Common myeloid progenitor, CD34-positive (primary cell): ENCODE measurements around the gene CHDH.

Source experiments
- CTCF ChIA-PET: fragments of 350-600 bp; sonication (Branson Sonifier 250); formaldehyde crosslinking; loops from one replicate; lab custom pipeline; 2021; ENCODE audit warnings: antibody characterized with exemption; lab: Charles Lee
- POLR2A ChIA-PET: fragments of 350-600 bp; sonication (Branson Sonifier 250); formaldehyde crosslinking; loops from one replicate; lab custom pipeline; 2021; ENCODE audit warnings: antibody characterized with exemption; lab: Charles Lee
- DNase-seq, 3 donors: peaks; one replicate each; pipeline versions ENCODE4 v3.0.0 to v3.0.0-alpha.2; 2013
- H3K27ac ChIP-seq, 2 experiments: 1 replicate in 1 of 2; 2 replicates in 1 of 2; pipeline ENCODE4 v1.7.0; 2013; ENCODE audit warnings: inconsistent platforms in 2 of 2, low read length in 2 of 2, mild to moderate bottlenecking in 2 of 2, low read depth in 1 of 2, moderate library complexity in 1 of 2; ENCODE audit not compliant: severe bottlenecking in 2 of 2, insufficient read depth in 1 of 2, poor library complexity in 1 of 2
- H3K27me3 ChIP-seq, 5 experiments: replicated peaks in 2 of 5; 1 replicate in 3 of 5; 2 replicates in 2 of 5; pipeline versions ENCODE4 v1.6.1 to v1.7.0; 2013; ENCODE audit warnings: low read length in 4 of 5, mild to moderate bottlenecking in 2 of 5, moderate library complexity in 2 of 5, inconsistent platforms in 1 of 5; ENCODE audit not compliant: insufficient read depth in 5 of 5, control insufficient read depth in 4 of 5
- H3K36me3 ChIP-seq, 4 experiments: 1 replicate in 2 of 4; 2 replicates in 2 of 4; pipeline versions ENCODE4 v1.6.1 to v1.7.0; 2013; ENCODE audit warnings: low read length in 3 of 4, control low read depth in 1 of 4, mild to moderate bottlenecking in 1 of 4; ENCODE audit not compliant: control insufficient read depth in 4 of 4, insufficient read depth in 4 of 4
- H3K4me1 ChIP-seq, 4 experiments: 1 replicate in 3 of 4; 2 replicates in 1 of 4; pipeline versions ENCODE4 v1.6.1 to v1.7.1; 2013; ENCODE audit warnings: low read length in 3 of 4, mild to moderate bottlenecking in 3 of 4, control low read depth in 1 of 4, inconsistent platforms in 1 of 4, moderate library complexity in 1 of 4; ENCODE audit not compliant: control insufficient read depth in 4 of 4, insufficient read depth in 4 of 4; ENCODE audit errors: control extremely low read depth in 1 of 4
- H3K4me3 ChIP-seq, 7 experiments: 1 replicate in 4 of 7; 2 replicates in 3 of 7; pipeline versions ENCODE4 v1.5.1 to v1.7.0; 2013; ENCODE audit warnings: mild to moderate bottlenecking in 7 of 7, low read length in 6 of 7, moderate library complexity in 6 of 7, inconsistent platforms in 2 of 7, low read depth in 2 of 7, control low read depth in 1 of 7; ENCODE audit not compliant: insufficient read depth in 4 of 7, control insufficient read depth in 1 of 7; ENCODE audit errors: extremely low read depth in 1 of 7
- H3K9me3 ChIP-seq, 5 experiments: 1 replicate in 4 of 5; 2 replicates in 1 of 5; pipeline versions ENCODE4 v1.6.1 to v1.7.1; 2013; ENCODE audit warnings: low read length in 4 of 5, mild to moderate bottlenecking in 2 of 5, inconsistent platforms in 1 of 5, low read depth in 1 of 5, moderate library complexity in 1 of 5; ENCODE audit not compliant: control insufficient read depth in 4 of 5, insufficient read depth in 2 of 5; ENCODE audit errors: control extremely low read depth in 1 of 5
- WGBS: methylation state at CpG from one replicate; pipeline ENCODE4 v1.1.5; 2013; ENCODE audit not compliant: insufficient coverage; 5-methylcytosine and 5-hydroxymethylcytosine counted together

CHDH gene

DNA sequence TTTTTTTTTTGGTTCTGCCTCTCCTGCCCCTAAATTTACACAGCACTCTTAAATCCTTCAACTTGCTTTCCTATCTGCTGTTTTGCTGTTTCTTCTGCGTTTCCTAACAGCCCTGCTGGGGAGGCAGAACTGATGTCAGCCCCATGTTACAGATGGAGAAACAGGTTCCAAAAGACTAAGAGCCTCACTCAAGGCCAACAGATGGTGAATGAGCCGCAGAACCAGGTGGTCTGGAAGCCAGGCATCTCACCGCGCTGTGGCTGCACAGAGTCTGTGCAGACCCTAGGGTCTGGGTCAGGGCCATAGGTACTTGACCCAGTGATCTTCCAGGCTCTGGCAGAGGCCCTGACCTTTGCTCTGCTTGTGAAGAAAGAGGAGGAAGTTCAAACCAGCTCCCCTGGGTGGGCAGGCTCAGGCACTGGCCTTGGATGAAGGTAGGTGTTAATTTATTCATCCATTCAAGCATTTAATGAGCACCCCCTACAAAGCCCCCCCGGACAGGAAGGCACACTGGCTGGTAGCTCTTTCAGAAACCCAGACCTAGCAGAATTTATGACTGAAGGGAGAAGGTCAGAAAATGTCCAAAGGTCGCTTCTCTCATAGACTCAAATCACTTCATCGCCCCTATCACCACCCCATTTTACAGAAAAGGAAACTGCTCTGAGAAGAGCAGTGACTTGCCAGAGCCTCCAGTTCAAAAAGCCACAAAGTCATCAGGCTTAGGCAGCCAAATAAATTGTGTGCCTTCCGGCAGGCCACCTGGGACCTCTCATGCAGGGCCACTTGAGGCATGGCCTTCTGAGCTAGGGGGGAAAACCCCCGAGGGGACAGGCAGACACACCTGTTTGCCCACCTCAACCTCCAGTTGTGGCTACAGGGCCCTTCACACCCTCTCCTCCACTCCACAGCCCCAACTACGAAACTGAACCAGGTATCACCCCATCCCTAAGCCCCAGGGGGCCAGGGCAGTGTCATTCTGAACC, 2.7 kb downstream of the CHDH start:
- 87% methylated on average over 6 of the region's 10 CpGs for WGBS
- H3K27me3 ChIP-seq, result peaks cover 0 to 65% (median 30%) of the 10 kb centered on the region in 5 experiments
- H3K4me1 ChIP-seq, result peaks cover 0 to 14% (median 12%) of the 10 kb centered on the region in 4 experiments
- ChIA-PET CTCF (no interaction called here), POLR2A (no interaction called here)
- H3K9me3 ChIP-seq, result no peaks in the 10 kb centered on the region
- H3K4me3 ChIP-seq, result no peak overlapping the region
- no peak overlapping the region for H3K27ac ChIP-seq
- H3K36me3 ChIP-seq, result no peaks in the 10 kb centered on the region
- no peak for DNase-seq

DNA sequence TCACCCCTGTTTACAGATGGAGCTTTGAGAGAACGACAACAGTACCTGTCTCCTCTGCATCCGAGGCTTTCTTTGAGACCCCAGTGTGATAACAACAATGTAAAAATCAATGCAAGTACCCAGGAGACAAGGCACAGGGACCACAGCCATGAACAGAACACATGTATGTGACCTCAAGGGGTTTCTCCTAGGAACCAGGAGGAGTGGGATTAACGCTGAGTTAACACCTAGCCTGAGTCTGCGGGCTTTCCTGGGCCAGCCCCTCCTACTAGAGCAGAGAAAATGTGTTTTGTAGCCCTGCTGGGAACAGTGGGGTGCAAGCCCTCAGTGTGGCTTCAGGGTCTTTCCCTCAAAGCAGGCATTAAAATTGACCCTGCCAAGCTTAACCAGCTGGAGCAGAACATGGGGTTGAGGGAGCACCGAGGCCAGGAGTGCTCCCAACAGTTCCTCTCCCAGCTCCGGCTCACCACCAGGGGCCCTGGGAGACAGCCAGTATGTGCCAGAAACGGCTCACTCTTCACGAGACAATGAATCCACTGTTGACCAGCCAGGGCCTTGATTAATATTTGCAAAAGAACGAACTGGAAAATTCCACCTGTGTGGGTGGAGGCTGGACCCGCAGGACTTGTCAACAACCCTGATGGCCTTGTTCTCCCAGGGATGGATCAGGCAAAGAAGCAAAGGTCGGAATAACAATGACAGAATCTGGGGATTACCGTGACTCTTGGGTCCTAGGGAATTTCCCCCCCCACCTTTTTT, 3.6 kb downstream of the CHDH start:
- POLR2A ChIA-PET, result no interaction called here
- no peak for DNase-seq
- no peak overlapping the region for H3K4me3 ChIP-seq
- peaks cover 0 to 14% (median 12%) of the 10 kb centered on the region in 4 experiments for H3K4me1 ChIP-seq
- CTCF ChIA-PET, result no interaction called here
- no peaks in the 10 kb centered on the region for H3K36me3 ChIP-seq
- 97% methylated on average over 9 of the region's 12 CpGs for WGBS
- no peaks in the 10 kb centered on the region for H3K9me3 ChIP-seq
- no peak overlapping the region for H3K27ac ChIP-seq
- peaks cover 0 to 57% (median 30%) of the 10 kb centered on the region in 5 experiments for H3K27me3 ChIP-seq

DNA sequence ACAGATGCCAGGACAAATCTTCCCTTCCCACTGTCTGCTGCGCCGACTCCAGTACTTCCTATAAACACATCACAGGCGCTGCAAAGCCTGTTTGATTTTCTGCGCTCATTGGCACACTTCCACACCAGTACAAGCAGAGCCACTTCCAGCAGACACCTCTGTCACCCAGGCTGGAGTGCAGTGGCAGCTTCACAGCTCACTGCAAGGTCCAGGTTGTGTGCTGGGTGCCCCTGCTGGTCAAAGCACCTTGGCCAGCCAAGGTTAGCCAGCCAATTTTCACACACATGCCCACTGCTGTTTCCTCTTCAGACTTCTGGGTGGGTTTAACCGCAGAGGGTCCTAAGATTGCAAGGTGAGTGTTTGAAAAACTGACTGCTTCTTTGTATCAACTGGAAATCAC, 4.9 kb downstream of the CHDH start:
- Histone ChIP-seq H3K27ac (no peak overlapping the region), H3K4me3 (no peak overlapping the region), H3K9me3 (no peaks in the 10 kb centered on the region), H3K4me1 (peaks cover 0 to 10% (median 9%) of the 10 kb centered on the region in 4 experiments), H3K27me3 (peaks cover 0 to 43% (median 25%) of the 10 kb centered on the region in 5 experiments), H3K36me3 (no peaks in the 10 kb centered on the region)
- POLR2A ChIA-PET, result no interaction called here
- CTCF ChIA-PET, result no interaction called here
- WGBS, result 90% methylated on average over 2 of the region's 5 CpGs
- no peak for DNase-seq

DNA sequence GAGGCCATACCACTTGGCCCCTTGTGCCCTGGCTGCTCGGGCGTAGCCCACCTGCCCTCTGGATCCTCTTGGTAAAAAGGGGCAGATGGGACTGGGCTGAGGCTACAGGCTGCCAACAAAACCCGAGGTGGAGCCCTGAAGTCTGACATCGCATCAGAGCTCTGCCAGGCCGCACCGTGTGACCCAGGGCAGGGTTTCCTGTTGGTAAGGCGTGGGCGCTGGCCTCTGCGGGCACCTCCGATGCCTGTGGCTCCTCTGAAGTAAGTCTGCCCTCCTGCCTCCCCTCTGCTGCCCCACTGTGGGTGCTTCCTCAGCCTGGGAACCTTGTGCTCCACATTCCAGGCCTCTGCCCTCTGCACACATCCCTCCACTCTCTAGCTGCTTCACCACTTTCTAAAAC, 8.9 kb downstream of the CHDH start:
- no peaks in the 10 kb centered on the region for H3K36me3 ChIP-seq
- no peak overlapping the region for H3K27ac ChIP-seq
- H3K27me3 ChIP-seq, result peaks cover 0 to 4% (median 1%) of the 10 kb centered on the region in 5 experiments
- no peak overlapping the region for H3K4me3 ChIP-seq
- H3K9me3 ChIP-seq, result no peaks in the 10 kb centered on the region
- POLR2A ChIA-PET, result no interaction called here
- CTCF ChIA-PET, result no interaction called here
- 92% methylated on average over 10 of the region's 10 CpGs for WGBS
- H3K4me1 ChIP-seq, result peaks cover 0 to 3% (median 0%) of the 10 kb centered on the region in 4 experiments
- no peak for DNase-seq

DNA sequence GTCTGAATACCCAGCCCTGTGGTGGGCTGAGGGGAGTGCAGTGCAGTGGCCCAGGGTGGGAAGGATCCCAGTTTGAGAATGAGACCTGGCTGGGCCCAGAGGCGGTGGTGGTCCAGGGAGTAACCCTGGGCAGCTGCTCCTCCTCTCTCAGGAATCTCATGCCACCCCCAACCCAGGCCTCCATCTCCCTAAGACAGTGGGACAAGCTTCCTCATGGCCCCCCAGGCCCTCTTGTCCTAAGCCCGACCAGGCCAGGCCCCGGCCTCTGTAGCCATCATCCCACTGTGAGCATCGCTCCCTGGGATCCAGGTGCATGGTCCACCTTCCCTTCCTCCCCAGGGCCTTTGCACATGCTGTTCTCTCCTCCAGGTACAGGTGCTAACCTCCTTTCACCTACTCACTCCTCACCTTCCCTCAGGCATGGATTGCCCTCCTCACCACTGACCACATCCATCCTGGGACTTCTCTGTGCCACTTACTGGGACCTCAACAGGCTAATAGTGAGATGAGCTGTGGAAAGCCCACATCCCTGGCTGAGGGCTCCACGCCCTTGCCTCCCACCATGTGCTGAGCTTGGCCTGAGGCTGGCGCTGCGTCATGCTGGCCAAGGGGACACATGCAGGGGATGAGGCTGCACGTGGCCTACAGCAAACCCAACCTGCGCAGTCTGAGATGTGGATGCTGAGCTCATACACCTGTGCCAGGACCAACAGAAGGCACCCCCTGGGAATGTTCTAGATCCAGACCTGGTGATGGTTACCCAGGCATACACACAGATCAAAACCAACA, 9.9 kb downstream of the CHDH start:
- H3K9me3 ChIP-seq, result no peaks in the 10 kb centered on the region
- ChIA-PET CTCF (no interaction called here), POLR2A (no interaction called here)
- no peak overlapping the region for H3K4me3 ChIP-seq
- H3K4me1 ChIP-seq, result peaks cover 0 to 3% (median 0%) of the 10 kb centered on the region in 4 experiments
- 98% methylated on average over 7 of the region's 9 CpGs for WGBS
- no peaks in the 10 kb centered on the region for H3K36me3 ChIP-seq
- no peak overlapping the region for H3K27ac ChIP-seq
- no peak for DNase-seq
- peaks cover 0 to 4% (median 0%) of the 10 kb centered on the region in 5 experiments for H3K27me3 ChIP-seq

DNA sequence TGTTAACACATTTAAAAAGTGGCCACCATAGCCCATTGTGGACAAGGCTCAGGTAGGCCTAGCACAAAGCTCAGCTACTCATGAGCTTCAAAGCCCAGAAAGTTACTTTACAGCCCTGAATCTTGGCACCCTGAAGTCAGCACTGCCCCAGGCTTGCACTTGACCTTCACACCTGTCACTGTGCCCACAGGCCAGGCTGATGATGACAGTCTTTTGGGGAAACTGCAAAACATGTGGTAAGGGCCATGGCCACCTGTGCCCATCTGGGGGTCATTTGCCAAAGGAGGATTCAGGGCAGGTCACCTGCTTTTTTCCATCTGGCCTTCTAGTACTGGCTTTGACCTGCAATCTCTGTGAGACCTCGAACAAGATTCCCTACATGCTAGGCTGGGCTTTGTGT, 11.0 kb downstream of the CHDH start:
- POLR2A ChIA-PET, result no interaction called here
- peaks cover 0 to 3% (median 0%) of the 10 kb centered on the region in 4 experiments for H3K4me1 ChIP-seq
- H3K9me3 ChIP-seq, result no peaks in the 10 kb centered on the region
- DNase-seq, result no peak
- no peaks in the 10 kb centered on the region for H3K36me3 ChIP-seq
- peaks cover 0 to 4% (median 0%) of the 10 kb centered on the region in 5 experiments for H3K27me3 ChIP-seq
- 100% methylated on average over 1 of the region's 1 CpG for WGBS
- no peak overlapping the region for H3K4me3 ChIP-seq
- CTCF ChIA-PET, result no interaction called here
- H3K27ac ChIP-seq, result no peak overlapping the region
